Muscle layer of colon (tissue), 2 donors: ENCODE measurements around the gene SERPINB1.

Experiments
- H3K27ac ChIP-seq: one replicate; pipeline ENCODE4 v1.7.0; 2013; ENCODE audit warnings: low read depth, mild to moderate bottlenecking, low read length, moderate library complexity
- H3K27me3 ChIP-seq, 2 donors: one replicate each; pipeline ENCODE4 v1.7.0; 2013; ENCODE audit warnings: low read length in 2 of 2, mild to moderate bottlenecking in 2 of 2; ENCODE audit not compliant: insufficient read depth in 2 of 2, control insufficient read depth in 1 of 2
- H3K36me3 ChIP-seq: one replicate; pipeline ENCODE4 v1.7.0; 2013; ENCODE audit warnings: mild to moderate bottlenecking, low read length; ENCODE audit not compliant: insufficient read depth
- H3K4me1 ChIP-seq: one replicate; pipeline ENCODE4 v1.7.0; 2013; ENCODE audit warnings: mild to moderate bottlenecking, low read length; ENCODE audit not compliant: insufficient read depth
- H3K4me3 ChIP-seq, 2 donors: one replicate each; pipeline ENCODE4 v1.7.0; 2013; ENCODE audit warnings: low read length in 2 of 2, low read depth in 1 of 2, mild to moderate bottlenecking in 1 of 2, moderate library complexity in 1 of 2
- H3K9ac ChIP-seq: one replicate; pipeline ENCODE4 v1.7.0; 2013; ENCODE audit warnings: low read length
- H3K9me3 ChIP-seq: one replicate; pipeline ENCODE4 v1.7.0; 2013; ENCODE audit warnings: mild to moderate bottlenecking, low read length
- donor health status: abdominal sarcoma.
- donor health status: Adenocarcinoma of cecum.

Gene SERPINB1

DNA sequence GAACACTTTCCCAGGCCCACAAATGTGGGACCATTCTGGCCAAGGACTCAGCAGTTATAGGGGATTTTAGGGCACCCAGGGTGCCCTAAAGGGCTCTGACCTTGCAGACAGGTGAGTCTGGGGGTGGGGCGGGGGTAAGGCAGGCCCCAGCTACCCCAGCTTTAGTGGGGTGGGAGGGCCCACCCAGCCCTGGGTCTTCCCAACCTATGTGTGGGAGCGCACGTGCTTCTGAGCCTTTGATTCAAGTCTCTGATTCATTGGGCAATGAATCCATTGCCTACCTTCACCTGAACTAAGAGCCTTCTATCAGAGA, 958 bp downstream of the SERPINB1 start:
- Histone ChIP-seq H3K27ac (peak overlapping the region; percentile 93), H3K4me1 (peaks cover 23% of the 10 kb centered on the region), H3K27me3 (no peaks in the 10 kb centered on the region), H3K36me3 (peaks cover 27% of the 10 kb centered on the region), H3K4me3 (peak overlapping the region; percentile 62 to 84), H3K9me3 (no peaks in the 10 kb centered on the region), H3K9ac (no peak overlapping the region)

- H3K9me3 ChIP-seq = no peaks in the 10 kb centered on the region
- no peaks in the 10 kb centered on the region for H3K27me3 ChIP-seq
- no peak overlapping the region for H3K9ac ChIP-seq
- peak overlapping the region; percentile 62 to 84 for H3K4me3 ChIP-seq
- H3K4me1 ChIP-seq = peaks cover 23% of the 10 kb centered on the region
- peaks cover 33% of the 10 kb centered on the region for H3K36me3 ChIP-seq
- peak overlapping the region; percentile 93 for H3K27ac ChIP-seq
Observed at GRCh38 chr6:2839982-2840748, 1.5 kb downstream of the SERPINB1 start.

DNA sequence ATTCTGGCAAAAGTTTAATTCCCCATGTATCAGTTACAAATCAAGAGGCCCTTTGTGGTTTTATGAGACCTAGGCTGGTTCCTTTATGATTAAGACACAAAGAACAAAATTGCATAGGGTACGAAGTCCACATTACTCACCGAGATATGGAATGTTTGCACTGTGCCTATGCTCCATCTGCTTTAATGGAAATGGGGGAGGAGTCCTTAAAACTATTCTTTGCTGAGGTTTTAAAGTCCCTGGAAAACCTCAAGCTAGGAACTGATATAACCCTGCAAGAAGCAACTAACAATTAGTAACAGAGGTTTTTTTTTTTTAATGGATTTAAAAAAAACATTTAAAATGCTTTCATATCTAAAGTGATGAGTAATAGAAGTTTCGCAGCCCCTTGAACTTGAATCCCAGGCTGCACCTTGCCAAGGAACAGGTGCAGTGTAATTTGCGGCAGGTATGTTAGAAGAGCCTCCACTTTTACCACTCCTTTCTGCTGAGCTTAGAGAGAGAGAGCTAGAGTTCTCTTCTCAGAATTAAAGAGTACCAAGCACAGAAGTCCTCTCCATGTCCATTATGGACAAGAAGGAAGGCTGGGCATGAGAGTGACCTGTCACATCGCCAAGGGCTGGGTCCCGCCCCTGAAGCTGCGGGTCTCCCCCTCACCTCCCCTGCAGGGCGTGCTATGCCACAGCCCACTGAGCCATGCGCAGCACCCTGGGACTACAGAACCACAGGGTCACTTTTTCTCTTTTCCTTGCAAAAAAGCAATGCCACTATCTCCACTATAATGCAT, 2.3 kb downstream of the SERPINB1 start:
- Histone ChIP-seq H3K36me3 (peaks cover 40% of the 10 kb centered on the region), H3K9me3 (no peaks in the 10 kb centered on the region), H3K27me3 (no peaks in the 10 kb centered on the region), H3K27ac (no peak overlapping the region), H3K9ac (no peak overlapping the region), H3K4me3 (no peak overlapping the region), H3K4me1 (peaks cover 23% of the 10 kb centered on the region)

- H3K27ac ChIP-seq = no peak overlapping the region
- no peaks in the 10 kb centered on the region for H3K9me3 ChIP-seq
- H3K4me3 ChIP-seq = no peak overlapping the region
- H3K4me1 ChIP-seq = peaks cover 23% of the 10 kb centered on the region
- H3K27me3 ChIP-seq = no peaks in the 10 kb centered on the region
- H3K36me3 ChIP-seq = peaks cover 52% of the 10 kb centered on the region
- H3K9ac ChIP-seq = no peak overlapping the region
Observed at GRCh38 chr6:2838251-2838650, 3.4 kb downstream of the SERPINB1 start.

GRCh38 chr6:2834262-2834661, 7.4 kb downstream of the SERPINB1 start:
- peaks cover 46% of the 10 kb centered on the region for H3K36me3 ChIP-seq
- H3K27me3 ChIP-seq = no peaks in the 10 kb centered on the region

GRCh38 chr6:2831392-2831791, 10.3 kb downstream of the SERPINB1 start:
- H3K27ac ChIP-seq = no peak overlapping the region
- H3K4me3 ChIP-seq = no peak overlapping the region
- H3K27me3 ChIP-seq = no peaks in the 10 kb centered on the region
- H3K4me1 ChIP-seq = no peaks in the 10 kb centered on the region
- H3K36me3 ChIP-seq = peaks cover 32% of the 10 kb centered on the region
- no peak overlapping the region for H3K9ac ChIP-seq
- H3K9me3 ChIP-seq = no peaks in the 10 kb centered on the region

More at GRCh38 chr6:2834262-2834661, 7.4 kb downstream of the SERPINB1 start:
- Histone ChIP-seq H3K4me3 (no peak overlapping the region), H3K9ac (no peak overlapping the region), H3K27ac (no peak overlapping the region), H3K9me3 (no peaks in the 10 kb centered on the region), H3K4me1 (peaks cover 1% of the 10 kb centered on the region)

- Histone ChIP-seq H3K4me3 (no peak overlapping the region), H3K27me3 (no peaks in the 10 kb centered on the region), H3K9me3 (no peaks in the 10 kb centered on the region), H3K27ac (no peak overlapping the region), H3K4me1 (no peaks in the 10 kb centered on the region), H3K9ac (no peak overlapping the region), H3K36me3 (peaks cover 20% of the 10 kb centered on the region)
Observed at GRCh38 chr6:2830183-2830582, 11.5 kb downstream of the SERPINB1 start.

DNA sequence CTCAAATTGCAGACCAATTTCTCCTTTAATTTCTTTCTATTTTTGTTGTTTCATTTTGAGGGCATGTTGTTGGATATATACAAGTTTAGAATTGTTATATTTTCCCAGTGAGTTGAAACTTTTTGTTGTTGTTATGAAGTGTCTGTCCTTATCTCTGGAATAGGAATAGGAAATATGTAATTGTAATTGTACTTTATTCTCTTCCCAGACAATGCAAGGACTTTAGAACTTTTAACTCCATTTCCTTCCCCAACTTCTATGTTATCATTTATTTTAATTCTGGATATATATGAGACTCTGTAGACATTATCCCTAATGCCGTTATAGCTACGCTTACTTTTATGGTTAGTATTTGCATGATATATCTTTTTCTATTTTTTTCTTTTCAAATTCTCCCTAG, 12.4 kb downstream of the SERPINB1 start:
- peaks cover 10% of the 10 kb centered on the region for H3K36me3 ChIP-seq
- no peak overlapping the region for H3K4me3 ChIP-seq
- H3K9me3 ChIP-seq = no peaks in the 10 kb centered on the region
- H3K9ac ChIP-seq = no peak overlapping the region
- no peak overlapping the region for H3K27ac ChIP-seq
- no peaks in the 10 kb centered on the region for H3K27me3 ChIP-seq
- no peaks in the 10 kb centered on the region for H3K4me1 ChIP-seq

GRCh38 chr6:2828629-2829028, 13.0 kb downstream of the SERPINB1 start:
- H3K4me3 ChIP-seq = no peak overlapping the region
- no peak overlapping the region for H3K9ac ChIP-seq
- H3K4me1 ChIP-seq = no peaks in the 10 kb centered on the region

DNA sequence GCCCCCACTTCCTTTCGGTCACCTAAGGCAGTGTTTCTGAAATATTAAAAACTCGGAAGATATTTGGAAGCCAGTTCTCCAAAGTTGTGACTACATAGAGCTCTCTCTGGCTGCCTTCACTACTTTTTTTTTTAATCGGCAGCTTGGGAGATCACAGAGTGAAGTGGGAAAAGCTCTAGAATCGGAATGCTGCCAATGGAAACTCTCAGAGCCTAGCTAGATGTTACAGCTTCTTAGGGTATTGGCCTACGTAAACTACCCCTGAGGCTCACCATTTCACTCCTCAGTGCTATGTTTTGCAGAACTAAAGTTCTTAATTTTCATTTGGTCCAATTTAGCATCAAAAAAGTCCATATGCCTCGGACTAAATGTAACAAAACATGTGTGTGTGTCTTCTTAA, 14.5 kb downstream of the SERPINB1 start:
- Histone ChIP-seq H3K9ac (no peak overlapping the region), H3K4me1 (no peaks in the 10 kb centered on the region), H3K9me3 (no peaks in the 10 kb centered on the region), H3K27ac (no peak overlapping the region), H3K4me3 (no peak overlapping the region), H3K36me3 (no peaks in the 10 kb centered on the region), H3K27me3 (no peaks in the 10 kb centered on the region)

More at GRCh38 chr6:2828629-2829028, 13.0 kb downstream of the SERPINB1 start:
- no peaks in the 10 kb centered on the region for H3K27me3 ChIP-seq
- H3K36me3 ChIP-seq = peaks cover 4% of the 10 kb centered on the region
- no peaks in the 10 kb centered on the region for H3K9me3 ChIP-seq
- no peak overlapping the region for H3K27ac ChIP-seq

DNA sequence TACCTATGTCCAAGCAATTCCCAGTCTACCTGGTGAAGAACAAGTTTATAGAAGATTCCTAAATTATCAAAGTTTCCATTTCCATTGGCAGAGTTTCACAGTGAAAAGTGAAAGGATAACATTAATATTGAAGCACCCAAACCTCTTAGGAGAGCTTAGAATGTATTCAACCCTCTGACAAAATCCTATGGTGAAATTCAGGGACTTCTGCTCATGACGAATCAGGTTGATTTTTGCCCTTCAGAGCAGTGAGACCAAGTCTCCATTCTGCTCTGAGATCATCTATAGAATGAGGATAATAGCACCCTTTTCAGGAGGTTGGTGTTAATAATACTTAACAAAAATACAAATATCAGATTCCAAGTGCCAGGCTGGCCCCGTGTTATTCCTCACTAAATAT, 15.5 kb downstream of the SERPINB1 start:
- Histone ChIP-seq H3K9me3 (no peaks in the 10 kb centered on the region), H3K9ac (no peak overlapping the region), H3K4me3 (no peak overlapping the region), H3K36me3 (no peaks in the 10 kb centered on the region), H3K27me3 (no peaks in the 10 kb centered on the region), H3K4me1 (no peaks in the 10 kb centered on the region), H3K27ac (no peak overlapping the region)
